ENCODE data around the gene HOXD10. TPM values are rescaled to one million over a fixed set of nuclear protein-coding genes. Genes with fewer than 3 reads are reported as not detected.

HOXD10 gene
- total RNA-seq, 1 donor from 2014 or later = 14.3 TPM

- no peak for TF ChIP-seq CTCF (conservative IDR thresholded peaks at IDR 0.05; ENCODE audit: low read depth, low read length)
- H3K4me3 ChIP-seq (ENCODE audit: low read depth, low read length) = peak overlapping the region; percentile 73
- DNase-seq (ENCODE audit: low read depth) = no peak
These were observed 7.0 kb downstream of the HOXD10 start for GRCh38 chr2:176123411-176124109.

- TF ChIP-seq CTCF (conservative IDR thresholded peaks at IDR 0.05; ENCODE audit: low read depth, low read length) = no peak
- no peak for DNase-seq (ENCODE audit: low read depth)
- H3K4me3 ChIP-seq (ENCODE audit: low read depth, low read length) = peak overlapping the region; percentile 73
These were observed 7.8 kb downstream of the HOXD10 start for GRCh38 chr2:176124110-176124946.

GRCh38 chr2:176124947-176125771 is 8.6 kb downstream of the HOXD10 start:
- no peak for TF ChIP-seq CTCF (conservative IDR thresholded peaks at IDR 0.05; ENCODE audit: low read depth, low read length)
- no peak for DNase-seq (ENCODE audit: low read depth)

GRCh38 chr2:176125772-176126054 is 9.1 kb downstream of the HOXD10 start:
- no peak overlapping the region for H3K4me3 ChIP-seq (ENCODE audit: low read depth, low read length)
- DNase-seq (ENCODE audit: low read depth) = no peak
- TF ChIP-seq CTCF (conservative IDR thresholded peaks at IDR 0.05; ENCODE audit: low read depth, low read length) = no peak

More at GRCh38 chr2:176124947-176125771, 8.6 kb downstream of the HOXD10 start:
- peak overlapping the region; percentile 73 for H3K4me3 ChIP-seq (ENCODE audit: low read depth, low read length)

GRCh38 chr2:176126929-176127773 is 10.6 kb downstream of the HOXD10 start:
- peak; percentile 81 for TF ChIP-seq CTCF (conservative IDR thresholded peaks at IDR 0.05; ENCODE audit: low read depth, low read length)
- DNase-seq (ENCODE audit: low read depth) = no peak
- peak overlapping the region; percentile 63 for H3K4me3 ChIP-seq (ENCODE audit: low read depth, low read length)

GRCh38 chr2:176127774-176128072 is 11.1 kb downstream of the HOXD10 start:
- no peak for DNase-seq (ENCODE audit: low read depth)
- peak overlapping the region; percentile 63 for H3K4me3 ChIP-seq (ENCODE audit: low read depth, low read length)

More at GRCh38 chr2:176127774-176128072, 11.1 kb downstream of the HOXD10 start:
- no peak for TF ChIP-seq CTCF (conservative IDR thresholded peaks at IDR 0.05; ENCODE audit: low read depth, low read length)

All from epithelial cell of proximal tubule (primary cell).